ENCODE results near the gene WNT5B.

GRCh38 chr12:1650978-1651361 lies 21.9 kb downstream of the WNT5B start:
- TF ChIP-seq PATZ1 (CRISPR knock-in tag; IDR thresholded peaks at IDR 0.05; ENCODE audit: borderline replicate concordance), result no peak
- TF ChIP-seq ZC3H10 (CRISPR knock-in tag; IDR thresholded peaks at IDR 0.05), result no peak
- no peak for TF ChIP-seq ZNF8 (CRISPR knock-in tag; IDR thresholded peaks at IDR 0.05)
- TF ChIP-seq PPARA (CRISPR knock-in tag; IDR thresholded peaks at IDR 0.05; ENCODE audit: borderline replicate concordance), result no peak
- no peak for TF ChIP-seq GLIS3 (CRISPR knock-in tag; IDR thresholded peaks at IDR 0.05)
- TF ChIP-seq ZNF565 (CRISPR knock-in tag; conservative IDR thresholded peaks at IDR 0.05; ENCODE audit: low read depth), result no peak
- TF ChIP-seq ARNTL (CRISPR knock-in tag; IDR thresholded peaks at IDR 0.05; ENCODE audit: borderline replicate concordance, low read depth), result no peak

Measured in SK-N-SH treated with all-trans-retinoic acid at 6 μM for 48 hours (cell line).